ENCODE measurements around the gene NDUFAF2. TPM values are rescaled to one million over a fixed set of nuclear protein-coding genes. Genes with fewer than 3 reads are reported as not detected.
"Not testable (repeated sequence)": the region's sequence is repeated elsewhere in the genome, so short reads cannot be mapped to it uniquely, and the experiment has no call there.

Gene NDUFAF2
- total RNA-seq, 1 experiment from 2014 or later = 60.2 TPM

DNA sequence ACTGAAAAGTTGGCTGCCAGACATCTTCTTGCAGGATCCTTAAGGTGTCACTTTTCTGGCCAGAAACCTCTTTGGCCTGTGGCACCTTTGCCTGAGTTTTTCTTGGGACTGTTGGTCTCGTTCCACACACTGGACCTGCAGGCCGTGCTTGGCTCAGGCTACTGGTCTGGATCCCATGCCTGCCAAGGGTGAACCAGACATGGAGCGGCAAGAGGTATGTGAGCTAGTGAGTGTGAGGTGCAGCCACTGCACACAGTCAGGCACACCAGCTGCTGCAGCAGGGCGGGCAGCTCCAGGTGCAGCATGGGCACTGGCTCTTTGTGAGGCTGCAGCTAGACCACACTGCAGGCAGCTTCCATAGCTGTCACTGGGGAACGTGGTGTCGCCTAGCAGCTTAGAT lies 47.9 kb downstream of the NDUFAF2 start:
- DNase-seq (ENCODE audit: low spot score) = no peak

DNA sequence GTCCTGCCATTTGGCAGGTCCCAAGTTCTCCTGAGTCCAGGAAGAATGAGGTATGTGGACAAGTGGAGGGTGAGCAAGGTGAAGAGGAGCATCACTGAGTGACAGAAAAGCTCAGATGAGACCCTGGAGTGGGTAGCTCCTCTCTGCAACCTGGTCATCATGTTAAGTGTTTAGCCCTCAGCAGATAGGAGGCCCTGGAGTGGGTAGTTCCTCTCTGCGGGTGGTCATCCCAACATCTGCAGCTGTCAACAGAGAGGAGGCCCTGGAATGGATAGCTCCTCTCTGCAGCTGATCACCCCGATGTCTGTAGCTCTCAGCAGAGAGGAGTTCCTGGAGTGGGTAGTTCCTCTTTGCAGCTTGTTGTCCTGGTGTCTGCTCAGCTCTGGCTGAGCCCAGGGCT lies 48.4 kb downstream of the NDUFAF2 start:
- no peak for DNase-seq (ENCODE audit: low spot score)

DNA sequence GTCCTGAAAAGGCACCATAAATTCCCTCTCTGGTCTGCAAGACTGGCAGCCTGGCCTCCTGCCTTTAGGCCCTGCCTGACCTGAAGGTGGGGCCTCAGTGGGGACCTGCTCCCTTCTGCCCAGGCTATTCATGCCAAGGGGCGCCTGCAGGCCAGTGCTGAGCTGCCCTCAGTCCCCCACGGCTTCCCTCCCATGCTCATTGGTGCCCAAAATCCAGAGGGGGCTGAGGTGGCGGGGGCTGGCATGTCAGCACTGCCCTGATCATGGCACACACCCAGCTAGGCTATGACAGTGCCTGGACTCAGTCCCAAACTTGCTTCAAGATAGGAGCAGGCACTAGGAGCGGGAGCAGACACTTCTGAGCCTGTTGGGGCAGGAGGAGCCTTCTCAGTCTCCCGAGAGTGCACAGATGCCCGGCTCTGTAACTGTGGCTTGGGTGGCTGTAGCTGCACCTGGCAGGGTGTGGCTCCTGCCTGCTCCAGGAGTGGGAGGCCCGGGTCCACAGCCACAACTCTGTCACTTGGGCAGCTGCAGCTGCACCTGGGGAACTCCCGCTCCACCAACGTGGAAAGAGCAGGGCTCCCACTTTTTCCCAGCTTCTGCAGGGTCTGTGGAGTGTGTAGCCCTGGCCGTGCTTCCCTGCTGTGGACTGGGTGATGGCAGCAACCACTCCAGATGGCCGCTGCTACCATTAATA lies 49.0 kb downstream of the NDUFAF2 start:
- no peak for DNase-seq (ENCODE audit: low spot score)

DNA sequence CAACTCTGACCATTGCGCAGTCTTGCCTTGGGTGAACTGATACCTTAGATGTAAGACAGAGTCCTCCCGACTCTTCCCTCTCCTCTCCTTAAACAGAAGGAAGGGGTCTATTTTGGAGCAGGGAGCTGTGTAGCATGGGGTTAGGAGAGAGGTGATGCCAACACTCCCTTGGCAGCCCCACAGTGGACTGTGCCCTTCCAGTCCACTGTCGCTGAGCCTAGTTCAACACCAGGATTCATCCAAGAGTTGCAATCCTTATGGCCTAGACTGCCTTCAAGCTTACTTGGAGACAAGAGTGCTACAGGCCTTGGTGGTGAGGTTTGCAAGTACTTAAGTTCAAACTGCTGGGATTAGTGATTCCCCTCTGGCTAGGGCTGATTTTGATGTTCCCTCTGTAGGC lies 51.4 kb downstream of the NDUFAF2 start:
- DNase-seq (ENCODE audit: low spot score) = no peak

DNA sequence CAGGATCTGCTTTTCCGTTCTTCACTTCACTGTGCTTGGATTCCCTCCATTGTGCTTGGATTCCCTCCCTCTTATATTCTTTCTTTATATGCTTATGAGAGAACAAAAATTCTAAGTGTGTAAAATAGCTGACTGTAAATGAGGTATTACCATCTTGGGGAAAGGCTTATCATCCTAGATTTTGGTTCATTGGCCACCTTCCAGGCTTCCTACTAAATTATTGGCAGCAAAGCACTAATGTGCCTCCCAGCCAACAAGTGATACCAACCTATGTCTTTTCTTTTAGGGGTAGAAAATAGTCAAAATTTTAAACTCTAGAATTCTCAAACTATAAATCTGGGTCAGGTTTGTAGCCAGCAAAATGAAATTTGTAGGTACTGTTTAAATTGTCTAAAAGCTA lies 52.7 kb downstream of the NDUFAF2 start:
- no peak for DNase-seq (ENCODE audit: low spot score)

DNA sequence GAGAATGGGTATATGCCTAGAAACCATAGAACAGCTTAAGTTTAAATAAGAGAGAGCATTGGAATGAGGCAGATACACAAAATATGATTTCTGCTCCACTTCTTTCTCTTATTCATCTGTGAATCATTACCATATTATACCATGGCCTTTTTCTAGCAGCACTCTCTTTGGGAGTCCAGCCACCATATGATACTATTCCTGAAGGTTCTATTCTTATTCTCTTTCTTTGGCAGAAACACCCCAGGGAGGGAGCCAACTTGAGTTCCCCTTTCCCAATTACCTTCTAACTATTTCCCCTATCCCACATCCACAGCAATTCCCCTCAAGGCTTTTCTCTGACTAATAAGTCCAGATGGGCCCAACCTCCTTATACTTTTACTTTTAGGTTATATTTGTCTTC lies 55.9 kb downstream of the NDUFAF2 start:
- no peak for DNase-seq (ENCODE audit: low spot score)

DNA sequence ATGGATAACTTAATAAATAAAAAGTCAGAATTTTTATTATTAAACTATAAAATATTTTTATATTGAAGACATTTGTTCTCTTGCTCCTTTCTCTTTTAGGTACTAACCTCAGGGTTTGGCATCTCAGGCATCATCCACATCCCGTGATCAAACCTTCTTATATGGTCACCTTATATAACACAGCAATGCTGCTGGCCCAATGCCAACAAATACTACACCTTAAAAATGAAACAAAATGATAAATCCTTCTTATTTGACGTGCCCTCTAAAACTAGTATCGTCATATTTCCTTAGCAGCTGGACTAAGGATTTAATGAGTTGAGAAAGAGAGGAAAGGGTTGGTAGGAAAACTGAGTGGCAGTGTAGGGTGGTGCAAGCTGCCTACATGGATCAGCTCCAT lies 56.6 kb downstream of the NDUFAF2 start:
- DNase-seq (ENCODE audit: low spot score) = no peak

DNA sequence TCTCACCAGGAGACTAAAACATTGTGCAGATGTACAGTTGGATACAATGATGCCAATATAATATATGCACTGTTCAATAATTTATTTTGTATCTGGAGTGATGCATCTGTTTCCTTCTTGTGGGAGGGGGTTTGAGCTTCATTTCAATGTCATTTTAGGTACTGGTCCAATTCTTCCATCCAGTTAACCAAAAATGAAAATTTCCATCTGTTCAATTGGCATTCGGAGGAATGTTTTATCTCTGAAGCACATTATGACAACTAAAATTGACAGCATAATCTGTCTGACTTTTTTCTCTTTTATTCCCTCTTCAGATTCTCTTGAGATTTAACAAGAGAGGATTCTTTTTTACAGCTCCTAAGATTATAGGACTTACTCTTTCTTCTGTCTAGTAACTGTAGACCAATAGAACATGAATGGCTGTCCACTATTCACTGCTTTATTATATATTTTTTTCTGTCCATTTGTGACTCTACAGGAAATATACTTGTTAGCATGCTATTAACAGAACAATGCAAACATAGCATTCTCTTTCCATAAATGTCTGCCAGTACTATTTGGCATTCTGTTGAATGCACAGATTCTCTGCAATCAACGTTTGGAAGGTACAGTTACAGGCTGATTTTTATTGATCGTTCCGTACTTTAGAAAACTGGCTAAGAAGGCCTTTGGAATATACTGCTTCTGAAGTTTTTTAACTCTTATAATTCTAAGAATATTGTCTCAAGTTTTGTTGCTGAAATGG lies 57.8 kb downstream of the NDUFAF2 start:
- DNase-seq (ENCODE audit: low spot score) = no peak

DNA sequence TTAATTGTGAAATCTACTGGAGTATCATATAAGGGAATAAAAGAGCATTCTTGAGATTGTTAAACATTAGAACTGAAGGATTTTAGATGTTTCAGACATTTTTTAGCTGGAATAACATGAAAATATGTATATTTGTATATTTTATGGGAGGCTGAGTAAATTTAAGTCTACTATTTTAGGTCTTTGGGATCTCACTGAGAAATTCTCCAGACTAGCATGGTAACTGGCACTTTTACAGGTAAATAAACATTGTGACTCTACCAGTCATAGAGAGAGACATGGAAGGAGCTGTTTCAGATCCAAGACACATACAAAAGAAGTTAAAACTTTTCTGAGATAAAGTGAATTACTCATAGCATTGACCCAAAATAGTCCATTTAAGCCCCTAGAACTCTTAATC lies 59.4 kb downstream of the NDUFAF2 start:
- DNase-seq (ENCODE audit: low spot score) = no peak

DNA sequence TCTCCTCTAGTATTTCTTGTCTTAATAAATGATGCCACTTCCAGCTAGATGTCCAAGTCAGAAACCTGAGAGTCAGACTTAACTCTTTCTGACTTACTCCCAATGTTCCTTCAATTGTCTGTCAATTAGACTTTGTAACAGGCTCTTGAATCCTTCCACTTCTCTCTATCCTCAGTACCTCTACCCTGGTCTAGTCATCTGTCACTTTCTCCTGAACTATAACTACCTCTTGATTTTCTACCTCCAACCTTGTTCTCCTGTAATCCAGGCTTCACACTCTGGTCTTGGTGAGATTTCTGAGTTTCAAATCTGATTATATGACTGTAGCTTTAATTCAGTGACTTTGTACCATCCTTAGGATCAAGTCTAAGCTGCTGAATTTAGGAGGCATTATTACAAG lies 64.9 kb downstream of the NDUFAF2 start:
- no peak for DNase-seq (ENCODE audit: low spot score)

DNA sequence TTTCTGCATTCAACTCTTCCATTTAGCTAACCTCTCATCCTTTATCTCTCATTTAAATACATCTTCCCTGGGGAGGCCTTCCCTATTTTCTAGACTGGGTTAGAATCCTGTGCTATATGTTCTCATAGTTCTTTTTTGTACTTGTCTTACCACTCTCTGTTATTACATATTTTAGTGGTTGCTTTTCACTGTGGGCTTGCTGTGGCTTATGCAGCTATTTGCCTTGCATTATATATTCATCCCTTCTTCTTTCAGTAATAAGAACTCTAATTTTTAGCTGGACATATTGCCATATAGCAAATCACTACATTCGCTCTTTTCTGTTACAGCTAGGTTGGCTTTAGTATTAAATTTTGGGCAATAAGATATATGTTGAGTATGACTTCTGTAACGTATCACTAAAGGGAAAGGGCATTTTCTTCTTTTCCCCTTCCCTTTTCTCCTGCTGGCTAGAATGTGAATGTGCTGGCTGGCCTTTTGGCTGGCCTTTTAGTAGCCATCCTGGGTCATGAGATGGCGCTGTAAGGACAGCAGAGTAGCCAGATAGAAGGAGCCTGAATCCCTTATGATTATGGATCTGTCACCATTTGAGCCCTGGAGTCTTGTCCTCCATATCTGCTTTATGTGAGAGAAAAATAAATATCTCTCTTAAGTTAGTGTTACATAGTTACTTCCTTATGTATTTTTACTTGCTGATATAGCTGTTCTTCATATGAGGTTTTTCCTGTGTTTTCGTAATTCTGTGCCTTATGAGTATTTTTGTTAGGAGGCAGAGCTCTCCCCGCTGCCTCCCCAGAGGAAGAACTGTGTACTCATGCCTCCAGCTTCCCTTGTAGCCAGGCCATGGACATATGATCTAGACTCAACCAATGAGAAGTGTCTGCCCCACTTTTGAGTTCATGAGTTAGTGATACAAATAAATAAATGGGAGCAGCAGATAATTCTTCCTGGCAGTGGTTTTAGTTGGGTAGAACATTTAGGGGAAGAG lies 65.8 kb downstream of the NDUFAF2 start:
- no peak for DNase-seq (ENCODE audit: low spot score)

DNA sequence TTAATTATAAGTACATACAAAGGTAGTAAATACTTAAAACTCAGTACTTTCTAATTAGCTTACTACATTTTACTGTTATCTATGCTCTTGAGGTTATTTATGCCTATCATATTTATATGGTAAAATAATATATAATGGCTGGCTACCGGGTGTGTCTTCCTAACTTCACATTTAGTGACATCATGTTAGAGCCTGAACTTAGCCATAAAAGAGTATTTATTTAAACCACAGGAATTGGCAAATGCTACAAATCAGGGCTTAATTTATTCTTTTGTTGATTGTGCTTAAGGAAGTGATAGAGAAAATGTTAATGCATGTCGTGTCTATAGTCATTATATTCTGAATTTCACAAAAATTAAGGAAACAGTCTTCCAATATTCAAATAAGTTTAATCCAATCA lies 73.1 kb downstream of the NDUFAF2 start:
- DNase-seq (ENCODE audit: low spot score) = no peak

DNA sequence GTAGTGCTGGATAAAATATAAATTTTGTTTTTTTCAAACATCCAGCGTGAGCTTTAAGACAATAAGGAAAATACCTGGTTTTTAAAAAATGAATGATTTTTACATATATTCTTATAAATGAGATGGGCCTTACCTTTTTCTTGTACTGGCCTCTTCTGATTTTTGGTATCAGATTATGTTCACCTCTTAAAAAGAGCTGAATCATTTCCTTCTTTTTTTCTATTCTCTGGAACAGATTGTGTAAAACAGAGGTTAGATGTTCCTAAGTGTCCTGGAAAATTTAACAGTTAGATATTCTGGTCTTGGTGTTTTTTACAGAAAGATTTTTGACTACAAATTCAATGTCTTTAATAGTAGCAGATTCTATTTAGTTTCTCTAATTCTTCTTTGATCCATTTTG lies 74.6 kb downstream of the NDUFAF2 start:
- DNase-seq (ENCODE audit: low spot score) = no peak

DNA sequence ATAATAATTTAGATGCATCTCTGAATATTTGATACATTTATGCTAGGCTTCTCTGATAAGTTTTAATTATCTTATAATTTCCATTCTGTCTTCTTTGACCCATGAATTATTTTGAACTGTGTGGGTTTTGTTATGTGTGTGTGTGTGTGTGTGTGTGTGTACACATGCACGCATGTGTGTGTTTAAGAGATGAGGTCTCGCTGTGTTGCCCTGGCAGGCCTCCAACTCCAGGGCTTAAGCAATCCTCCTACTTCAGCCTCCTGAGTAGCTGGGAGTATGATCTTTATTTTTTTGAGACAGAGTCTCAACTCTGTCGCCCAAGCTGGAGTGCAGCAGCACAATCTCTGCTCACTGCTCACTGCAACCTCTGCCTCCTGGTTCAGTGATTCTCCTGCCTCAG lies 75.4 kb downstream of the NDUFAF2 start:
- DNase-seq (ENCODE audit: low spot score) = peak; percentile 77

DNA sequence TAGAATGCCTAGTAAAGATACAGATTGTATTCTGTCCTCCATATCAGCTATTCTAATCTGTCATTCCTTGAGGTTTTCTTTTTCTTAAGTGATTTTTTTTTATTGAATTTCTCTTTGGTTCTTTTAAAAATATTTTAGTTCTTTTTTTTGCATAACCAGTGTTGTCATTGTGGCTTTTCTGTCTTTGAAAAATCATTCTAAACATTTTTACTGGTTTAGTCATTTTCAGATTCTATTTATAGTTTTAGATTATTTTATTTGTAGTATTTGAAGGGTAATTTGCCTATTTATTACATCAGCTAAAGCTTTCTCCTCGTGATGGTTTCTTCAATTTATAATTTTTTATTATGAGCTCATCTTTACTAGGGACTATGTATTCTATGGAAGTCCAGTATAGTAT lies 78.1 kb downstream of the NDUFAF2 start:
- DNase-seq (ENCODE audit: low spot score) = no peak

DNA sequence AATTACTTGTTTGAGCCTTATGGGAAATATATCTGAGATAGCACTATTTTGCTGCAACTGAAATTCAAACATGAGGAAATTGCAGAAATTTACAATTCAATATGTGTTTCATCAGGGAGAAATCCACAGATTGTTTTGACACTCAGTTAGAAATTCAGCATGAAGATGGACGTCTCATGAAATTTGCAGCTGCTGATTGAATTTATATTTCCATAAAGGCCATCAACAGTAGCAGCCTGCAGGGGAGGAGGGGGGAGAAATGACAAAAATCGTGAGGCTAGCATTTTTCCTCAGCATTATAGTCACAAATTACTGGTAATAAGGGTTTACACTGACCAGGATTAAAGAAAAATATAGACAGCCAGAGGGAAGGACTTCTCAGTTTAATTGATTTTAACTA lies 81.0 kb downstream of the NDUFAF2 start:
- no peak for DNase-seq (ENCODE audit: low spot score)

DNA sequence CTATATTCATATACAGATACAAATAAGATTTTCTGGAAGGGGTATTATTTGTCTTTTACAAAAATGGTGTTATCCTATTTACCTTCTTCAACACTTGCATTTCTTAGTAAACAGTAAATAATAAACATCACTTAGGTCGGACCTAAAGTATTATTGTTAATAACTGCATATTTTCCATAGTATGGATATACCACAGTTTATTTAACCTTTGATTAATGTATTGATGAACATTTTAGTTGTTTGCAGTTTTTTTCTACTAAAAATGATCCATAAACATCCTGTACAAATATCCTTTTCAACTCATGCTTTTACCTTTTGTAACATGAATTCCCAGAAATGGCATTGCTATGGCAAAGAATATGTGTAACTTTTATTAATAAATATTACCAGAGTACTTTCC lies 83.4 kb downstream of the NDUFAF2 start:
- DNase-seq (ENCODE audit: low spot score) = no peak

DNA sequence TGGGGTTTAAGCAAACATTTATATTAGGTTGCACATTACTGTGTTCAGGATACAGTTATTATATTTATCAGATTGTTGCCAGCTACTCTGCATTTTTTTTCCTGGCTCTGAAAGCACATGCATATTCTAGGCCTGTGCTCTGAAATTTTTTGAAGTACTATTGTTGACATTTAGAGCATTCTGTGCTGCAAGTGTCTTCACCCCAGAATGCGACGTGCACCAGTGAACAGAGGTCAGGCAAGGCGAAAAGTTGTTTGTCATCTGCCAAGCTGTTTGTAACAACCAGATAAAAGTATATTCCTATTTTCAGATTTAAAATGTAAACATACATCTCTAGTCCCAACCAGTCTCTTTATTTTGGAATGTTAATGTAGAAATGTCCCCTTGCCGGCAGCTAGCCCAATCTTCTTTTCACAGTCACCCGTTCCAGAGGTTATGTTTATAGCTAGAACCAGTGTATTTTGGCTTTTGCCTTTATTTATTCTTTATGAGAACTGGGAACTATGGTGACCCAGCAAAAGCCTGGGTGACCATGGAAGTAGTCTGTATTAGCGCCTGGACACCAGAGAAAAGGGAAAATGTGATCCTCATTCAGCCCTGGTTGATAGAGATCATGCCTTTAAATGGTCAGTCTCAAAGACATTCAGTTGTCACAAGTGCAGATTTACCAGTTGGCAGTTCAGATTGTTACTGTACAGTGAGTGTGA lies 84.6 kb downstream of the NDUFAF2 start:
- no peak for DNase-seq (ENCODE audit: low spot score)

DNA sequence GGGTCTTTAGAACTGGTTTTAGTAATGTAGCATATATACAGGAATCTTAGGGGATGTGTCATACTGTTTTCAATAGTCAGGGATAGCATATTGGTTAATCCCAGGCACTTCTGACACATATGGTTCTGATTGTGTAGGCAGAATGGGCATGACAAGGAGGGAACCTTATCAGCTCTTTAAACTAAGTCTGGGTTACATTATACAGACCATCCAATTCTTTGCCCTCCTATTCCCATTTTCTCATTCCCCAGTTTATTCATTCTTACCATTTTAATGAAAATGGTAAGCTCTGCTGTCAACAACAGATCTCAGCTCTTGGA lies 85.1 kb downstream of the NDUFAF2 start:
- no peak for DNase-seq (ENCODE audit: low spot score)

DNA sequence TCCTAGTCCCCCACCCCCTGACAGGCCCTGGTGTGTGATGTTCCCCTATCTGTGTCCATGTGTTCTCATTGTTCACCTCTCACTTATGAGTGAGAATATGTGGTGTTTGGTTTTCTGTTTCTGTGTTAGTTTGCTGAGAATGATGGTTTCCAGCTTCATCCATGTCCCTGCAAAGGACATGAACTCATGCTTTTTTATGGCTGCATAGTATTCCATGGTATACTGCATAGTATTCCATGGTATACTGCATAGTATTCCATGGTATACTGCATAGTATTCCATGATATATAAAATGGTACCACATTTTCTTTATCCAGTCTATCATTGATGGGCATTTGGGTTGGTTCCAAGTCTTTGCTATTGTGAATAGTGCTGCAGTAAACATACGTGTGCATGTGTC lies 86.3 kb downstream of the NDUFAF2 start:
- DNase-seq (ENCODE audit: low spot score) = not testable (repeated sequence)

DNA sequence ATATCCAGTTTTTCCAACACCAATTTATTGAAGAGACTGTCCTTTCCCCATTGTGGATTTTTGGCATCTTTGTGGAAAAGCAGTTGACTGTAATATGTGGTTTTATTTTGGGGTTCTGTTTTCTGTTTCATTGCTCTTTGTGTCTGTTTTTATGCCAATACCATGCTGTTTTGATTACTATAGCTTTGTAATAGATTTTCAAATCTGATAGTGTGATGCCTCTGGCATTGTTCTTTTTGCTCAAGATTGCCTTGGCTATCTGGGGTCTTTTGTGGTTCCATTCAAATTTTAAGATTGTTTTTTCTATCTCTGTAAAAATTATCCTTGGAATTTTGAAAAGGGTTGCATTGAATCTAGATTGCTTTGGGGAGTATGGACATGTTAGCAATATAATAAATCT lies 99.5 kb downstream of the NDUFAF2 start:
- DNase-seq (ENCODE audit: low spot score) = no peak

DNA sequence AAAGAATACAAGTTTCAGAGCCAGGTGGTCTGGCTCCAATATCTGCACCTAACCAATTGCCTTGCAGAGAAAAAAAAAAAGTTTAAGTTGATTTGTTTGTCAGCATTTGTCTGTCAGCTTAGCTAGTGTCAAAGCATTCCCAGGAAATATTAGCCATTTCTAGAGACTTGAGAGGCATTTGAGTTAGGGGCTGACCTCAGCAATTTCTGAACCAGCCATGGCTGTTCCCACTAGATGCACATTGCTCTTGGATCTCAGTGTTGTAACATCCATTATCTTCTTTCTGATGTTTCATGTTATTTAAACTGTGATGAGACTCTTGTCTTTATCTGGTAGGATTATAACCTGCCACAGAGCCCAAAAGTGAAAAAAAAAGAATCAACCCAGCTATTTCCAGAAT lies 102.3 kb downstream of the NDUFAF2 start:
- DNase-seq (ENCODE audit: low spot score) = no peak

Measured in H4 (cell line).